HG03108 (cell line): ENCODE results near the gene KRT2.

ENCODE experiments used
- ATAC-seq: cut with Tn5 transposase; IDR thresholded peaks from one replicate; pipeline ENCODE4 v1.9.1; 2021; ENCODE audit warnings: moderate library complexity; ENCODE audit not compliant: unreplicated experiment

The KRT2 gene

GRCh38 chr12:52667509-52667908, 15.5 kb upstream of the KRT2 start:
- ATAC-seq: no peak

GRCh38 chr12:52666471-52666870, 14.5 kb upstream of the KRT2 start:
- no peak for ATAC-seq

GRCh38 chr12:52663420-52663819, 11.4 kb upstream of the KRT2 start:
- no peak for ATAC-seq

GRCh38 chr12:52662918-52663229, 10.9 kb upstream of the KRT2 start:
- ATAC-seq: no peak

GRCh38 chr12:52662093-52662917, 10.3 kb upstream of the KRT2 start:
- no peak for ATAC-seq

GRCh38 chr12:52661668-52662067, 9.7 kb upstream of the KRT2 start:
- ATAC-seq: no peak

GRCh38 chr12:52660934-52661499, 9.0 kb upstream of the KRT2 start:
- ATAC-seq: no peak

GRCh38 chr12:52659951-52660350, 7.9 kb upstream of the KRT2 start:
- no peak for ATAC-seq

- no peak for ATAC-seq
Observed at GRCh38 chr12:52659395-52659794, 7.4 kb upstream of the KRT2 start.

GRCh38 chr12:52658196-52658595, 6.2 kb upstream of the KRT2 start:
- no peak for ATAC-seq

GRCh38 chr12:52657250-52657902, 5.4 kb upstream of the KRT2 start:
- no peak for ATAC-seq

- ATAC-seq: no peak
Observed at GRCh38 chr12:52656616-52657015, 4.6 kb upstream of the KRT2 start.

GRCh38 chr12:52655720-52656124, 3.7 kb upstream of the KRT2 start:
- ATAC-seq: no peak

GRCh38 chr12:52655251-52655650, 3.2 kb upstream of the KRT2 start:
- ATAC-seq: no peak

- ATAC-seq: no peak
Observed at GRCh38 chr12:52650520-52651081, 1.4 kb downstream of the KRT2 start.

- ATAC-seq: no peak
Observed at GRCh38 chr12:52649066-52649465, 2.9 kb downstream of the KRT2 start.

- no peak for ATAC-seq
Observed at GRCh38 chr12:52648012-52648550, 3.9 kb downstream of the KRT2 start.

- no peak for ATAC-seq
Observed at GRCh38 chr12:52647601-52648000, 4.4 kb downstream of the KRT2 start.

- no peak for ATAC-seq
Observed at GRCh38 chr12:52646613-52647012, 5.4 kb downstream of the KRT2 start.

- no peak for ATAC-seq
Observed at GRCh38 chr12:52645982-52646381, 6.0 kb downstream of the KRT2 start.

- no peak for ATAC-seq
Observed at GRCh38 chr12:52645120-52645761, 6.8 kb downstream of the KRT2 start.
